HCT116 (cell line): ENCODE measurements around the gene RPA4.

ENCODE experiments used
- EZH2phosphoT487 ChIP-seq: fragments of 200-600 bp; IDR thresholded peaks from 2 replicates; pipeline ENCODE4 v1.6.1; 2018; ENCODE audit warnings: antibody characterized with exemption, borderline replicate concordance
- POLR2A ChIP-seq: IDR thresholded peaks from 2 replicates; pipeline ENCODE4 v1.7.0; 2011; ENCODE audit warnings: borderline replicate concordance; ENCODE audit not compliant: insufficient read depth, insufficient read length; ENCODE audit errors: extremely low read depth
- POLR2AphosphoS5 ChIP-seq: IDR thresholded peaks from 2 replicates; pipeline ENCODE4 v1.6.1; 2011; ENCODE audit warnings: mild to moderate bottlenecking, low read depth, low read length, moderate library complexity
- RAD21 ChIP-seq: IDR thresholded peaks from 2 replicates; pipeline ENCODE4 v1.6.1; 2012; ENCODE audit warnings: low read depth, mild to moderate bottlenecking
- TCF7L2 ChIP-seq: IDR thresholded peaks from 2 replicates; pipeline ENCODE4 v1.7.0; 2011; ENCODE audit warnings: borderline replicate concordance, inconsistent platforms; ENCODE audit not compliant: insufficient read depth, insufficient read length; ENCODE audit errors: extremely low read depth
- YY1 ChIP-seq: IDR thresholded peaks from 2 replicates; pipeline ENCODE4 v1.6.1; 2011; ENCODE audit warnings: low read length, low read depth, moderate library complexity, mild to moderate bottlenecking; ENCODE audit not compliant: insufficient replicate concordance; ENCODE audit errors: extremely low read depth
- ZFX ChIP-seq: fragments of 450-650 bp; IDR thresholded peaks from 2 replicates; pipeline ENCODE4 v1.6.1; 2017
- TF ChIP-seq, protein P1 (sequence below): IDR thresholded peaks from 2 replicates; pipeline ENCODE4 v1.6.1; 2012
- TF ChIP-seq, protein P2 (sequence below), 3 experiments: fragments of 200-600 bp in 1 of 3; sonication (generic) in 1 of 3; IDR thresholded peaks in 2 of 3; conservative IDR thresholded peaks in 1 of 3; 2 replicates each; pipeline ENCODE4 v1.5.1; 2012 to 2017; ENCODE audit warnings: low read depth in 2 of 3, low read length in 2 of 3, antibody characterized with exemption in 1 of 3, borderline replicate concordance in 1 of 3, control low read depth in 1 of 3, mild to moderate bottlenecking in 1 of 3, mixed read lengths in 1 of 3, mixed run types in 1 of 3, moderate library complexity in 1 of 3; ENCODE audit not compliant: insufficient read depth in 1 of 3

DNA sequence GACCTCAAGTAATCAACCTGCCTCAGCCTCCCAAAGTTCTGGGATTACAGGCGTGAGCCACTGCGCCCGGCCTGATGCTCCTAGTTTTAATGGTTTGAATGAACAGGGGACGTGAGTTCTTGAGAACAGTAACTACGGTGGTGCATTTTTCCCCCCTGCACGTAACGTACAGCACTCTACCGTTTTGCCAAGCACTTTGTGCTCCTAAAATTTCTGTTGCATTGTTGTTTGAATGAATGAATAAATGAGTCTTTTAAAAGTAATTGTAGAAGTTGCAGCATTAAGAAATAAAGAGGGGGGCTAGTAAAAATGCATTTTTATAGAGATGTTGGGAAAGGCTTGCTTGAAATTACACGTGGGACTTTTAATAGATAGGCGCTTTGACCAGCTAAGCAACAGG, at the start of gene RPA4:
- TF ChIP-seq YY1 (no peak), POLR2AphosphoS5 (no peak), ZFX (no peak), EZH2phosphoT487 (no peak), POLR2A (no peak), RAD21 (no peak), TCF7L2 (no peak)
- TF ChIP-seq, protein P1, sequence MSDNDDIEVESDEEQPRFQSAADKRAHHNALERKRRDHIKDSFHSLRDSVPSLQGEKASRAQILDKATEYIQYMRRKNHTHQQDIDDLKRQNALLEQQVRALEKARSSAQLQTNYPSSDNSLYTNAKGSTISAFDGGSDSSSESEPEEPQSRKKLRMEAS = no peak
- TF ChIP-seq, protein P2, sequence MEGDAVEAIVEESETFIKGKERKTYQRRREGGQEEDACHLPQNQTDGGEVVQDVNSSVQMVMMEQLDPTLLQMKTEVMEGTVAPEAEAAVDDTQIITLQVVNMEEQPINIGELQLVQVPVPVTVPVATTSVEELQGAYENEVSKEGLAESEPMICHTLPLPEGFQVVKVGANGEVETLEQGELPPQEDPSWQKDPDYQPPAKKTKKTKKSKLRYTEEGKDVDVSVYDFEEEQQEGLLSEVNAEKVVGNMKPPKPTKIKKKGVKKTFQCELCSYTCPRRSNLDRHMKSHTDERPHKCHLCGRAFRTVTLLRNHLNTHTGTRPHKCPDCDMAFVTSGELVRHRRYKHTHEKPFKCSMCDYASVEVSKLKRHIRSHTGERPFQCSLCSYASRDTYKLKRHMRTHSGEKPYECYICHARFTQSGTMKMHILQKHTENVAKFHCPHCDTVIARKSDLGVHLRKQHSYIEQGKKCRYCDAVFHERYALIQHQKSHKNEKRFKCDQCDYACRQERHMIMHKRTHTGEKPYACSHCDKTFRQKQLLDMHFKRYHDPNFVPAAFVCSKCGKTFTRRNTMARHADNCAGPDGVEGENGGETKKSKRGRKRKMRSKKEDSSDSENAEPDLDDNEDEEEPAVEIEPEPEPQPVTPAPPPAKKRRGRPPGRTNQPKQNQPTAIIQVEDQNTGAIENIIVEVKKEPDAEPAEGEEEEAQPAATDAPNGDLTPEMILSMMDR (IDR thresholded peaks at IDR 0.05 in 2 of 3, conservative IDR thresholded peaks at IDR 0.05 in 1 of 3; ENCODE audit: borderline replicate concordance in 1 of 3, insufficient read depth in 1 of 3, low read depth in 2 of 3, low read length in 2 of 3) = no peak
